HEK293T (cell line): ENCODE data around the gene SAP30L.
A peak's percentile ranks its signal among the peaks of the same experiment; 100 is the strongest.

Experiments
- BHLHE40 ChIP-seq: fragments of 450-650 bp; IDR thresholded peaks from 2 replicates; pipeline ENCODE4 v1.6.1; 2016; ENCODE audit warnings: mild to moderate bottlenecking, moderate library complexity, borderline replicate concordance
- FOXA1 ChIP-seq: fragments of 450-650 bp; IDR thresholded peaks from 2 replicates; pipeline ENCODE4 v1.6.1; 2016; ENCODE audit warnings: mild to moderate bottlenecking
- FOXM1 ChIP-seq: fragments of 450-650 bp; IDR thresholded peaks from 2 replicates; pipeline ENCODE4 v1.6.1; 2017; ENCODE audit warnings: mild to moderate bottlenecking, borderline replicate concordance
- L3MBTL2 ChIP-seq: fragments of 450-650 bp; conservative IDR thresholded peaks from 2 replicates; pipeline ENCODE4 v1.6.1; 2016; ENCODE audit warnings: mild to moderate bottlenecking
- LEF1 ChIP-seq: fragments of 450-650 bp; IDR thresholded peaks from 2 replicates; pipeline ENCODE4 v1.6.1; 2017; ENCODE audit warnings: mild to moderate bottlenecking, borderline replicate concordance
- SP1 ChIP-seq: fragments of 450-650 bp; IDR thresholded peaks from 2 replicates; pipeline ENCODE4 v1.6.1; 2017
- ZNF384 ChIP-seq: fragments of 450-650 bp; IDR thresholded peaks from 2 replicates; pipeline ENCODE4 v1.6.1; 2016
- TF ChIP-seq, protein P1 (sequence below): fragments of 450-650 bp; IDR thresholded peaks from 2 replicates; pipeline ENCODE4 v1.6.1; 2016

DNA sequence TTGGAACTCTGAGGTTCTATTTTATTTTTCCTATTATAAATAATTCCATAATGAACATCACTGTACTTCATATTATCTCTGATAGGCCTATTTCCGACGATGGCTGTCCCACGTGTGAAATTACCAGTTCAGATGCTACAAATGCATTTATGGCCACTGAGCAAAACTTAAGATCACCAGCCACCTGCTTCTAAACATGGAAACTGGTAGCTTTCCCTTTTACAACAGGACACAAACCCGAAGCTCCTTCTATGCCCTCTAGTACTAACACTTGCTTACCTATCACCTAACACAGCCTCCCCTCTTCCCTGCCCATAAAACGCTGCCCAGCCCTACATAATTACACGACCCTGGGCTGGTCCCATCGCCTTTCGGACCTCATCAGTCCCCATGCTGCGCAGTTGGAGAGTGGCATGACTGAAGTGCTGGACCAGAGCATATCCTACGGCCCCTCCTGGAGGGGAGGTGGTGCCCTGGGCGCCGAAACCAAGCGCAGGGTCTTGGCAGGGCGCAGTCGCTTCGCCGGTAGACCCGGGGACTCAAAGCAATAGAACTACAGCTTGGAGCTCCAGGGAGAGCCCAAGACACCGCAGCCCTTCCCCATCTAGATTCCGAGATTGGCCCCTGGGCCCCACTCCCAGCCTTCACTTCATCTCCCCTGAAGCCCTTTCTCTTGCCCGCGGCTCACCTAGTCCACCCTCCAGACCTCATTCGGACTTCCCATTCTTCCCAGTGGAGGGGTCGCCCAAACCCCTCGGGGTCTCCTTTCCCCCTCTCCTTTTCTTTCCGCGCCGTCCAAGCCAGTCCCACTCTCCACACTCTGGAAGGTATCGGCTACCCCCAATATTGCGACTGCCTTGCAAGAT lies 1.0 kb upstream of the SAP30L start:
- TF ChIP-seq FOXM1 (no peak), SP1 (no peak), FOXA1 (no peak), ZNF384 (no peak), L3MBTL2 (peak; percentile 40; the same call in 1 of the 2 replicates), LEF1 (no peak), BHLHE40 (no peak)
- TF ChIP-seq, protein P1, sequence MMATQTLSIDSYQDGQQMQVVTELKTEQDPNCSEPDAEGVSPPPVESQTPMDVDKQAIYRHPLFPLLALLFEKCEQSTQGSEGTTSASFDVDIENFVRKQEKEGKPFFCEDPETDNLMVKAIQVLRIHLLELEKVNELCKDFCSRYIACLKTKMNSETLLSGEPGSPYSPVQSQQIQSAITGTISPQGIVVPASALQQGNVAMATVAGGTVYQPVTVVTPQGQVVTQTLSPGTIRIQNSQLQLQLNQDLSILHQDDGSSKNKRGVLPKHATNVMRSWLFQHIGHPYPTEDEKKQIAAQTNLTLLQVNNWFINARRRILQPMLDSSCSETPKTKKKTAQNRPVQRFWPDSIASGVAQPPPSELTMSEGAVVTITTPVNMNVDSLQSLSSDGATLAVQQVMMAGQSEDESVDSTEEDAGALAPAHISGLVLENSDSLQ, result no peak
